ENCODE measurements around the gene EVA1A.

- no peak for TF ChIP-seq CTCF (IDR thresholded peaks at IDR 0.05; ENCODE audit: borderline replicate concordance, extremely low read depth, low read length, poor library complexity, severe bottlenecking)
- no peak for TF ChIP-seq EZH2 (IDR thresholded peaks at IDR 0.05; ENCODE audit: borderline replicate concordance, low read depth, low read length, severe bottlenecking)
These were observed 69.5 kb downstream of the EVA1A start for GRCh38 chr2:75491129-75491753.
